Thyroid gland (tissue), 4 donors: Measurements from ENCODE around the gene TMIE.

Source experiments
- POLR2A ChIP-seq, 2 donors: fragments of 450-650 bp; IDR thresholded peaks; one replicate each; pipeline ENCODE4 v1.6.1; 2017; ENCODE audit warnings: antibody characterized with exemption in 2 of 2, mild to moderate bottlenecking in 2 of 2, moderate library complexity in 1 of 2
- TF ChIP-seq, protein P1 (sequence below), 6 experiments: fragments of 200-600 bp in 3 of 6; fragments of 450-650 bp in 3 of 6; sonication (generic) in 3 of 6; IDR thresholded peaks; one replicate each; pipeline ENCODE4 v1.5.1; 2016 to 2019; ENCODE audit warnings: antibody characterized with exemption in 6 of 6, mild to moderate bottlenecking in 2 of 6, inconsistent platforms in 1 of 6, moderate library complexity in 1 of 6

- TF ChIP-seq, protein P1, sequence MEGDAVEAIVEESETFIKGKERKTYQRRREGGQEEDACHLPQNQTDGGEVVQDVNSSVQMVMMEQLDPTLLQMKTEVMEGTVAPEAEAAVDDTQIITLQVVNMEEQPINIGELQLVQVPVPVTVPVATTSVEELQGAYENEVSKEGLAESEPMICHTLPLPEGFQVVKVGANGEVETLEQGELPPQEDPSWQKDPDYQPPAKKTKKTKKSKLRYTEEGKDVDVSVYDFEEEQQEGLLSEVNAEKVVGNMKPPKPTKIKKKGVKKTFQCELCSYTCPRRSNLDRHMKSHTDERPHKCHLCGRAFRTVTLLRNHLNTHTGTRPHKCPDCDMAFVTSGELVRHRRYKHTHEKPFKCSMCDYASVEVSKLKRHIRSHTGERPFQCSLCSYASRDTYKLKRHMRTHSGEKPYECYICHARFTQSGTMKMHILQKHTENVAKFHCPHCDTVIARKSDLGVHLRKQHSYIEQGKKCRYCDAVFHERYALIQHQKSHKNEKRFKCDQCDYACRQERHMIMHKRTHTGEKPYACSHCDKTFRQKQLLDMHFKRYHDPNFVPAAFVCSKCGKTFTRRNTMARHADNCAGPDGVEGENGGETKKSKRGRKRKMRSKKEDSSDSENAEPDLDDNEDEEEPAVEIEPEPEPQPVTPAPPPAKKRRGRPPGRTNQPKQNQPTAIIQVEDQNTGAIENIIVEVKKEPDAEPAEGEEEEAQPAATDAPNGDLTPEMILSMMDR (IDR thresholded peaks at IDR 0.05) = no peak
- TF ChIP-seq POLR2A (IDR thresholded peaks at IDR 0.05) = no peak
These were observed 34.7 kb upstream of the TMIE start for GRCh38 chr3:46666453-46666845.
